Skeletal muscle satellite cell (primary cell): ENCODE measurements around the gene SART3.
"Not testable (repeated sequence)": the region's sequence is repeated elsewhere in the genome, so short reads cannot be mapped to it uniquely, and the experiment has no call there.

Source experiments
- H3K27me3 ChIP-seq: 2 replicates; pipeline ENCODE4 v1.7.0; 2013; ENCODE audit warnings: low read length; ENCODE audit not compliant: control insufficient read depth, insufficient read depth
- H3K36me3 ChIP-seq: 2 replicates; pipeline ENCODE4 v1.7.0; 2013; ENCODE audit warnings: mild to moderate bottlenecking, control low read depth, low read length; ENCODE audit not compliant: insufficient read depth
- H3K4me1 ChIP-seq: 2 replicates; pipeline ENCODE4 v1.7.0; 2013; ENCODE audit warnings: low read length; ENCODE audit not compliant: control insufficient read depth, insufficient read depth
- H3K4me2 ChIP-seq: 2 replicates; pipeline ENCODE4 v1.7.0; 2013; ENCODE audit warnings: mild to moderate bottlenecking, low read length
- H3K4me3 ChIP-seq: 2 replicates; pipeline ENCODE4 v1.7.0; 2013; ENCODE audit warnings: low read length
- H3K9ac ChIP-seq: 2 replicates; pipeline ENCODE4 v1.7.0; 2013; ENCODE audit warnings: mild to moderate bottlenecking, low read depth, low read length, moderate library complexity
- H3K9me3 ChIP-seq: replicated peaks from 2 replicates; pipeline ENCODE4 v1.7.0; 2013; ENCODE audit warnings: mild to moderate bottlenecking, control low read depth, low read length

The SART3 gene

DNA sequence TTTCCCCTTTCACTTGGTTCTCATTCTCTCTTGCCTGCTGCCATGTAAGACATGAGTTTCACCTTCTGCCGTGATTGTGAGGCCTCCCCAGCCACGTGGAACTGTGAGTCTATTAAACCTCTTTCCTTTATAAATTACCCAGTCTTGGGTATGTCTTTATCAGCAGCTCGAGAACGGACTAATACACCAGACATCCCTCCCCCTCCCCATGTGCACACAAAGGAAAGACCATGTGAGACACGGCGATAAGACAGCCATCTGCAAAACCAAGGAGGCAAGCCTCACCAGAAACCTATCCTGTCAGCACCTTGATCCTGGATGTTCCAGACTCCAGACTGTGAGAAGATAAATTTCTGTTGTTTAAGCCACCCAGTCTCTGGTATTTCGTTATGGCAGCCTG, 75.6 kb downstream of the SART3 start:
- not testable (repeated sequence) for H3K4me2 ChIP-seq, H3K9ac ChIP-seq, H3K4me3 ChIP-seq, H3K4me1 ChIP-seq, H3K27me3 ChIP-seq, H3K9me3 ChIP-seq, H3K36me3 ChIP-seq

DNA sequence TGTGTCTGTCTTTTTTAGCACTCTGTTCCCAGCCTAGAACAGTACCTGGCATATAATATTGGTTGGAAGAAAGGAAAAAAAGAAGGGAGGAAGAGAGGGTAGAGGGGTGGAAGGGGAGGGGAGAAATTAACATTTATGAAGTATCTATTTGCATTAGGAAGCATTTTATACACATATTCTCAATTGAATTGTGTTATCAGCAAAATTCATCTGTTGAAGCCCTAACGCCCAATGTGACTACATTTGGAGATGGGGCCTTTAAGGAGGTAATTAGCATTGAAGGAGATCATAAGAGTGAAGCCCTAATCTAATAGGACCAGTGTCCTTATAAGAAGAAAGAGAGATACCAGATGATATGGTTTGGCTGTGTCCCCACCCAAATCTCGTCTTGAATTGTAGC, 76.1 kb downstream of the SART3 start:
- Histone ChIP-seq H3K4me3 (no peak overlapping the region), H3K4me2 (no peak overlapping the region), H3K9me3 (no peaks in the 10 kb centered on the region), H3K4me1 (no peaks in the 10 kb centered on the region), H3K9ac (no peak overlapping the region), H3K36me3 (no peaks in the 10 kb centered on the region), H3K27me3 (peaks cover 8% of the 10 kb centered on the region)

DNA sequence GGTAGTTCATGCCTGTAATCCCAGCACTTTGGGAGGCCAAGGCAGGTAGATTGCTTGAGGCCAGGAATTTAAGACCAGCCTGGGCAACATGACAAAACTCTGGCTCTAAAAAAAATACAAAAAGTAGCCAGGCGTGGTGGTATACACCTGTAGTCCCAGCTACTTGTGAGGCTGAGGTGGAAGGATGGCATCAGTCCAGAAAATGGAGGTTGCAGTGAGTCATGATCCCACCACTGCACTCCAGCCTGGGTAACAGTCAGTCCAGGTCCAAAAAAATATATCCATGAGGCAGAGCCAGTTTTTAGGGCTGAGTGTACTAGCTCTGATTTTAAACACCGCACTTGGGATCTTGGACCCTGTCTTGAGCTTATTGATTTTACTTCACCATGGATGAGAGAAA, 76.5 kb downstream of the SART3 start:
- Histone ChIP-seq H3K9me3 (no peaks in the 10 kb centered on the region), H3K27me3 (peaks cover 12% of the 10 kb centered on the region), H3K4me2 (no peak overlapping the region)

DNA sequence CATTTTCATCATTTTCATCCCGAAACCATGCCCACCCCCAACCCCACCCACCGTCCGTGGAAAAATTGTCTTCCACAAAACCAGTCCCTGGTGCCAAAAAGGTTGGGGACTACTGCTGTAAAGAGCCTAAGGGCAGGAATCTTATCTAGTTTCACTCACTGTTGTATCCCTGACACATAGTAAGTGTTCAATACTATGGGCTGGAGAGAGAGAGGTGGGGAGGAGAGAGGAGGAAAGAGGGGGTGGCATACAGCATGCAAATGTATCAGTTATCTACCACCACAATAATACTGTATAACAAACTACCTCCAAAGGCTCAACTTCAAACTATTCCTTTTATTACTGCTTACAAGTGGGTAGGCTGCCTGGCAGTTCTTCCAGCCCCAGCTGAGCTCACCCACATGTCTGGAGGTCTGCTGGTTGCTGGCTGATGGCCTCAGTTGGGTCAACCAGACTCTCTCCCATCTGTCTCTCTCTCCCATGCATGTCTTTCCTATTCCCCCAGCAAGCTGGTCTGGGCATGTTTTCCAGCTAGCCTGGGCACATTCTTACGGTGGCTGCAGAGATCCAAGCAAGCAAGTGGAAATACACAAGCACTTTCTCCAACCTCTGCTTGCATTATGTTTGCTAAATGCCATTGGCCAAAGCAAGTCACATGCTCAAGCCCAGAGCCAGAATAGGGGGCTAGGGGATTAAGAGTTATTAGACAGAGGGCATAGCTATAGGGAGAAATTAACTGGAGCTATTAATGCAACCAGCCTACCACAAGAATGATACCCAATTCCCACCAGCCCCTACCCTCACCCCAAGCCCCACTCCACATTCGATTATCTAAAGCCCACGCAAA, 77.5 kb downstream of the SART3 start:
- no peak overlapping the region for H3K4me2 ChIP-seq
- no peaks in the 10 kb centered on the region for H3K9me3 ChIP-seq
- no peaks in the 10 kb centered on the region for H3K4me1 ChIP-seq
- H3K27me3 ChIP-seq = peaks cover 17% of the 10 kb centered on the region
- H3K36me3 ChIP-seq = no peaks in the 10 kb centered on the region
- H3K9ac ChIP-seq = no peak overlapping the region
- no peak overlapping the region for H3K4me3 ChIP-seq

More for the DNA sequence above, 76.5 kb downstream of the SART3 start:
- H3K36me3 ChIP-seq = no peaks in the 10 kb centered on the region
- H3K4me1 ChIP-seq = no peaks in the 10 kb centered on the region
- no peak overlapping the region for H3K9ac ChIP-seq
- H3K4me3 ChIP-seq = no peak overlapping the region

DNA sequence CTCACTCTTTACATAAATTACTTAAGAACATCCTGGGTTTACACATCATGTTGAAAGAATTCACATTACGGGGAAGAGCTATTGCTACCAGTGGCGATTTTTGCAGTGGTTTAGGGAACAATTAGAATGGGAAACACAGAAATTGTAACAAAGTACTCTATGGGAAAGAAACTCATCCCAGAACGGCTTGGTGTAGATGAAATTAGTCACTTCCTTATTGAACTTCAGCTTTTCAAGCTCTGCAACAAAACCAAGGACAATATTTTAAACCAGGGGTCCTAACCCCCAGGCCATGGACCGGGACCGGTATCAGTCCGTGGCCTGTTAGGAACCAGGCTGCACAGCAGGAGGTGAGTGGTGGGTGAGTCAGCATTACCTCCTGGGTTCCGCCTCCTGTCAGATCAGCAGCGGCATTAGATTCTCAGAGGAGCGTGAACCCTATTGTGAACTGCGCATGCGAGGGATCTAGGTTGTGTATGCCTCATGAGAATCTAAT, 78.2 kb downstream of the SART3 start:
- peaks cover 17% of the 10 kb centered on the region for H3K27me3 ChIP-seq

DNA sequence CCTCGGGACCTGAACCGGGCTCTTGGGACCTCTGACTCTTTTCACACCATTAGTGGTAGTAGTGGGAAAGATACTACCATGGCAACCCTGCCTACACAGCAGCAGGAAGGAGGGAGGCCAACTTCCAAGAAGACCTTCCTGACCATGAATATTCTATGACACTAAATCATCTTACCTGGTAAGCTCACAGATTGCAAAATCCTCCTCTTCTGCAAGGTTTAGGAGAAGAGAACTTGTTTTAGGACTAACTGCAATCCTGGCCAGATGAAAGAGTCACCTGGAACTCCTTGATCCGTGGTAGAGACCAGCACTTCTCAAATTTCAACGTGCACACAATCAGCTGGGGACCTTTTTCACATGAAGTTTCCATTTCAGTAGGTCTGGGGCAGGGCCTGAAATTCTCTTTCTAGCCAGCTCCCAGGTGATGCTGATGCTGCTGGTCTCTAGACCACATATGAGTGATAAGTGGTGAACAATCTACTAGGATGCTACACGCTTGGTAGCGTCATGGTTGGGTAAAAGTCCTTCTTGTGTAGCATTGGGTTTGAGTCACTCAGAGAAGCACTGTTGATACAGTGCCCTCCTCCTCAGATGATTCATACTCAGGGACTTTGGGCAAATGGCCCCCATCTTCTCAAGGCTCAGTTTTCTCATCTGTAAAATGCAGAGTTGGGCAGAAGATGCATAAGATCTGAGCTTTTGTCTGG, 81.5 kb downstream of the SART3 start:
- H3K27me3 ChIP-seq = peaks cover 11% of the 10 kb centered on the region
- no peak overlapping the region for H3K4me2 ChIP-seq
- no peaks in the 10 kb centered on the region for H3K36me3 ChIP-seq
- no peaks in the 10 kb centered on the region for H3K4me1 ChIP-seq
- H3K9ac ChIP-seq = no peak overlapping the region
- no peak overlapping the region for H3K4me3 ChIP-seq
- H3K9me3 ChIP-seq = no peaks in the 10 kb centered on the region

More for the DNA sequence above, 78.2 kb downstream of the SART3 start:
- H3K36me3 ChIP-seq = no peaks in the 10 kb centered on the region
- no peaks in the 10 kb centered on the region for H3K9me3 ChIP-seq
- no peak overlapping the region for H3K9ac ChIP-seq
- no peaks in the 10 kb centered on the region for H3K4me1 ChIP-seq
- H3K4me3 ChIP-seq = no peak overlapping the region
- H3K4me2 ChIP-seq = no peak overlapping the region

DNA sequence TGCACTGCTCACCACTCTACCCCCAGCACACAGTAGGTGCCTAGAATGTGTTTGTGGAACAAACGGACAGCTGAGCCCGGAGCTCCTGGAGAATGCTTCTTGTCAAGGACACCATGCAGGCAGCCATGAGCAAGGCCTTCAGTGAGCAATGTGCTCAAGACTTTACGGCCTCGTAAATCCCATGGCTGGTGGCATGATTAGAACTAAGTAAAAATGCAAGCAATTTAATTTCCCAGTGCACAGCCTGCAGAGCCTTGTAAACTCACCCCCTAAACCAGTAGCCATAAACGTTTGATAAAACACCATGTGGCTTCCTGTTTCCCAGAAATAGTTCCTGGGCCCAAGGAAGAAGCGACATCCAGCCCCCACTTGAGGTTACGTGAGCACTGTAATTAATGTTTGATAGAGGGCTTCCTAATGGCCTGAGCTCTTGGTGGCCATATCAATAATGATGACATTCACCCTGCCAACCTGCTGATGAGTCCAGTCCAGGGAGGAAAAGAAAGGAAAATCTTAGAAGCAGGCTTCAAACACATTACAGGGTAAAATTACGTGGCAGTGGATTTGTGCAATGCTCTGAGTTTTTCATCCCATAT, 82.3 kb downstream of the SART3 start:
- H3K4me1 ChIP-seq = no peaks in the 10 kb centered on the region
- H3K4me2 ChIP-seq = no peak overlapping the region
- H3K27me3 ChIP-seq = peaks cover 11% of the 10 kb centered on the region
- no peak overlapping the region for H3K4me3 ChIP-seq
- H3K9me3 ChIP-seq = no peaks in the 10 kb centered on the region
- no peak overlapping the region for H3K9ac ChIP-seq
- no peaks in the 10 kb centered on the region for H3K36me3 ChIP-seq

DNA sequence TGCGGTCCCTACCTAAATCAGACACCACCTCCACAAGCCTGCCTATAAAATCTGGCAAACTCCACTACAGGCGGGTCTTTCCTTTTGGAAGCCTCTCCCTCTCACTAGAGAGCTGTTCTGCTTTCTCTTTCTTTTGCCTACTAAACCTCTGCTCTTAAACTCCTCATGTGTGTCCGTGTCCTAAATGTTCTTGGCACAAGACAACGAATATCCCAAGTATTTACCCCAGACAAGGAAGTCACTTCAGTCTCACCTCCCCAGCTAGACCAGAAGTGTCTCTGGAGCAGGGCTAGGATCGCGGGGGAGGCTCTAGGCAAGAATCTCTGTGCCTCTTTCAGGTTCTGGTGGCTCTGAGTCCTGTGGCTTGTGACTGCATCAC, 83.1 kb downstream of the SART3 start:
- Histone ChIP-seq H3K9me3 (no peaks in the 10 kb centered on the region), H3K4me2 (no peak overlapping the region), H3K36me3 (no peaks in the 10 kb centered on the region), H3K4me3 (no peak overlapping the region), H3K27me3 (peaks cover 11% of the 10 kb centered on the region), H3K9ac (no peak overlapping the region), H3K4me1 (no peaks in the 10 kb centered on the region)

DNA sequence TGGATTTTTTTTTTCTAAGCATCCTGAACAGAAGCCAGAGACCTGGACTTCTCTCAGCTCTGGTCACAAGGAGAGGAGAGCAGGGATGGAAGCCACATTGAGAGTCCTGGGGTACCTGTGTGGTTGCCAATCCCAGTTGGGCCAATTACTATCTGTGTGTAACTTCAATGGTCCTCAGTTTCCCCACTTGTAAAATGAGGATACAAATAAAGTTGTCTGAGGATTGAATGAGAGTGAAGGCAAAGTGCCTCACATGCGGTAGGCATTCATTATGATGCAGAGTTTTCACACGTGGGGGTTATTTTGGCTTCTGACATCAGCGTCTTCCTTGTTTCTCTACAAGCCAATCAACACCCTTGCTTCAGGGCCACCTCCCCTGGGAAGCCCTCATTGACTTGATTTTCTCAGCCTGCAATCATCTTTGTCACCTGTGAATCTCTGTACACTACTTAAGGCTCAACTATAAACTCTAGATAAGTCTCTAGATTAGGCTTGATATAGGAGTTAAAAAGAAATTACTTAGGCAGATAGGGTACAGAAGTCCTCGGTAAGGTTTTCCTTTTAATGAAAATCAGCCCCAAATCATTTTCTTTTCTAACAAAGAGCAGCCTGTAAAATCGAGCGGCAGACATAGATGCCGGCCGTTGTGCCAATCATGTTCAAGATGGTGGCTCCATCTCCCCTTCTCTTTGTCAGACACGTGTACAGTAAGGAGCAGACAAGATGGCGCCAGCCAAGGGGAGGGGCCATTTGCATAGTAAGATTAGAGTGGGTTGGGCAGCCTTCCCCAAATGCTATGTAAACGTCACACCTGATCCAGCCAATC, 83.7 kb downstream of the SART3 start:
- H3K9ac ChIP-seq = no peak overlapping the region

DNA sequence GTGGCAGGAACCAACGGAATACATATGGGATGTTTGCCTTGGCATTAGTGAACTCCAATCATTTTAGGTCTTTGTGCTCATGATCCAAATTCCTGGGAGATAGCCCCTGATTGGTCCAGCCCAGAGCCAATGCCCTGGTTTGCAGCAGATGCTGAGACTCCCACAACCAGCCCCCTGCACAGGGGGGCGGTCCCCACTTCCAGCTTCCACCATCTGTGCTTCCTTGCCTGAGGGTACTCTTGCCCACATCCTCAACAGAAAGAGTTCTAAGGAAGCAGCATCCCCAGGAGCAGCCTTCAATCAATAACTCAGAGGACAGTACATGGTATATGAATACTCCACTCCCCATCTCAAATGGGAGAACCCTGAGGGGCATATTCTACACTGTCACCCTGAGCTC, 85.6 kb downstream of the SART3 start:
- Histone ChIP-seq H3K4me2 (no peak overlapping the region), H3K9ac (no peak overlapping the region), H3K36me3 (no peaks in the 10 kb centered on the region), H3K9me3 (no peaks in the 10 kb centered on the region), H3K4me3 (no peak overlapping the region), H3K4me1 (no peaks in the 10 kb centered on the region), H3K27me3 (peaks cover 11% of the 10 kb centered on the region)

More for the DNA sequence above, 83.7 kb downstream of the SART3 start:
- Histone ChIP-seq H3K9me3 (no peaks in the 10 kb centered on the region), H3K4me2 (no peak overlapping the region), H3K4me3 (no peak overlapping the region), H3K27me3 (peaks cover 11% of the 10 kb centered on the region), H3K36me3 (no peaks in the 10 kb centered on the region), H3K4me1 (no peaks in the 10 kb centered on the region)
